Stomach smooth muscle (tissue), 2 donors: ENCODE measurements around the gene DNAJB11.

Experiments used
- H3K27ac ChIP-seq: one replicate; pipeline ENCODE4 v1.7.0; 2013; ENCODE audit warnings: mild to moderate bottlenecking, low read length, inconsistent platforms
- H3K27me3 ChIP-seq, 2 donors: one replicate each; pipeline ENCODE4 v1.7.0; 2013; ENCODE audit warnings: low read length in 2 of 2; ENCODE audit not compliant: insufficient read depth in 2 of 2, control insufficient read depth in 1 of 2
- H3K36me3 ChIP-seq, 2 donors: one replicate each; pipeline ENCODE4 v1.7.0; 2013; ENCODE audit warnings: low read length in 2 of 2; ENCODE audit not compliant: control insufficient read depth in 2 of 2, insufficient read depth in 2 of 2
- H3K4me1 ChIP-seq: one replicate; pipeline ENCODE4 v1.7.0; 2013; ENCODE audit warnings: low read length; ENCODE audit not compliant: control insufficient read depth, insufficient read depth
- H3K4me3 ChIP-seq, 2 donors: one replicate each; pipeline ENCODE4 v1.7.0; 2013; ENCODE audit warnings: low read length in 2 of 2
- H3K9ac ChIP-seq, 2 donors: one replicate each; pipeline ENCODE4 v1.7.0; 2013; ENCODE audit warnings: low read length in 2 of 2, mild to moderate bottlenecking in 1 of 2
- H3K9me3 ChIP-seq, 2 donors: one replicate each; pipeline ENCODE4 v1.7.0; 2013; ENCODE audit warnings: low read length in 2 of 2; ENCODE audit not compliant: control insufficient read depth in 2 of 2
- donor health status: healthy.
- donor health status: Pancreatic carcinoma.

The DNAJB11 gene

GRCh38 chr3:186612065-186612464 is 41.5 kb downstream of the DNAJB11 start:
- Histone ChIP-seq H3K9me3 (no peaks in the 10 kb centered on the region), H3K27ac (no peak overlapping the region)

GRCh38 chr3:186612721-186613636 is 42.5 kb downstream of the DNAJB11 start, which contains the start of gene AHSG:
Gene AHSG, plus strand, starts transcription at chr3:186613060. Its CDS starts 82 bp downstream, at chr3:186613142.
- no peaks in the 10 kb centered on the region for H3K36me3 ChIP-seq
- H3K27ac ChIP-seq: no peak within 1 kb of the TSS
- H3K4me1 ChIP-seq: peaks cover 7% of the 10 kb centered on the region
- no peaks in the 10 kb centered on the region for H3K9me3 ChIP-seq
- no peak within 1 kb of the TSS for H3K4me3 ChIP-seq
- peaks cover 15 to 19% of the 10 kb centered on the region in 2 donors for H3K27me3 ChIP-seq
- H3K9ac ChIP-seq: no peak within 1 kb of the TSS

More at GRCh38 chr3:186612065-186612464, 41.5 kb downstream of the DNAJB11 start:
- Histone ChIP-seq H3K4me1 (peaks cover 1% of the 10 kb centered on the region), H3K36me3 (no peaks in the 10 kb centered on the region), H3K9ac (no peak overlapping the region), H3K27me3 (peaks cover 11 to 13% of the 10 kb centered on the region in 2 donors), H3K4me3 (no peak overlapping the region)

GRCh38 chr3:186613637-186614265 is 43.2 kb downstream of the DNAJB11 start:
- no peak overlapping the region for H3K27ac ChIP-seq
- no peaks in the 10 kb centered on the region for H3K9me3 ChIP-seq
- peaks cover 15 to 22% of the 10 kb centered on the region in 2 donors for H3K27me3 ChIP-seq
- no peaks in the 10 kb centered on the region for H3K36me3 ChIP-seq
- H3K4me1 ChIP-seq: peaks cover 7% of the 10 kb centered on the region
- H3K4me3 ChIP-seq: no peak overlapping the region
- no peak overlapping the region for H3K9ac ChIP-seq

GRCh38 chr3:186614266-186614596 is 43.7 kb downstream of the DNAJB11 start:
- no peak overlapping the region for H3K27ac ChIP-seq
- H3K4me3 ChIP-seq: no peak overlapping the region
- H3K9ac ChIP-seq: no peak overlapping the region
- H3K4me1 ChIP-seq: peaks cover 7% of the 10 kb centered on the region
- no peaks in the 10 kb centered on the region for H3K9me3 ChIP-seq
- peaks cover 15 to 22% of the 10 kb centered on the region in 2 donors for H3K27me3 ChIP-seq
- no peaks in the 10 kb centered on the region for H3K36me3 ChIP-seq

DNA sequence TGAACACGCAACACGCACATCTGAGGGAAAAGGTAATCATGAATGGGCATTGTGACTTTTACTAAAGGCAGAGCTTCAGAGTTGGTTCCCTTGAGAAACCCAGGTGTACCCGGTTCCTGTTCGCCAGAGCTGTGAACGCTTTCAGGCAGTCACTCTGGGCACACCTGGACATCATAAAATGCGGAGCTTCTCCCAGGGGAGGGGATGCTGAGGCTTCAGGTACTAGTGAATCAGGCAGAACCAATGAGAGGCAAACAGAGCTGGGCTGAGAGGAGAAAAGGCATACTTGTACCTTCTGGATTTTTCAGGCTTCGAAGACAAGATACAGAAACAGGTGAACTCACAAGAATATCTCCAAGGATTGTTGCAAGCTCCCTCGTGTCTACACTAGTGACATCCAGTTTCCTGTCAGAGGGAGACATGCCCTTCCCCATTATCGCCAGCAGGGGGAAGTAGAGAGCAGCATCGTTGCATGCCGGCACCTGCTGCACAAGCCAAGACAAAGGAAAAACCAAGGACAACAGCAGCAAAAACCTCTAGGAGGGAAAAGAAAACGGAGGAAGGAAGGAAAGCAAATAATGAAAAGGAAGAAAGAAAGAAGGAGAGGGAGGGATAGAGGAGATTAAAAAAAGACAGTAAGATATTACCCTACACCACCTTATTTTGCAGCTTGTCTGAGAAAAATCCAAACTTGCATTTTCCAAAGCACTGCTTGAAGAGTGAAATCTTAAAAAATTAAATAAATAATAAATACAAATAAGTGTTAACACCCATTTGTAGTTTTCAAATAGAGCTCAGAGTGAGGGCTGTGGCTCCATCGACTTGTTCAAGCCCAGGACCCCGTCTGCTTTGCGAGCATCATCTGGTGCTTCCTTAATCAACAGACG is 44.3 kb downstream of the DNAJB11 start:
- Histone ChIP-seq H3K27me3 (peaks cover 15 to 22% of the 10 kb centered on the region in 2 donors), H3K9ac (no peak overlapping the region), H3K4me1 (peaks cover 7% of the 10 kb centered on the region), H3K4me3 (no peak overlapping the region), H3K36me3 (no peaks in the 10 kb centered on the region), H3K9me3 (no peaks in the 10 kb centered on the region), H3K27ac (no peak overlapping the region)

DNA sequence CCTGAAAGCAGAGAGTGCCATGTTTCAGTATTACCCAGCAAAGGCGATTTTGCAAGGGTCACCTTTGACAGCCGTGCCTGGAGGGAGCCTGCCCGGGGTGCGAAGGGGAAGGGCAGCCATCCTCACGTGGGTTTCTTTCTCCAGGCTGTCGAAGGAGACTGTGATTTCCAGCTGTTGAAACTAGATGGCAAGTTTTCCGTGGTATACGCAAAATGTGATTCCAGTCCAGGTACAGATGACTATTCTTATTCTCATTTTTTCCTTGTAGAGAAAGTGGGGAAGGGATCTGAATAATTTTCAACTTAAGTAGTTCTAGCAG is 45.7 kb downstream of the DNAJB11 start:
- Histone ChIP-seq H3K9ac (no peak overlapping the region), H3K27ac (no peak overlapping the region), H3K9me3 (no peaks in the 10 kb centered on the region), H3K4me1 (peaks cover 7% of the 10 kb centered on the region), H3K36me3 (no peaks in the 10 kb centered on the region), H3K4me3 (no peak overlapping the region), H3K27me3 (peaks cover 15 to 24% of the 10 kb centered on the region in 2 donors)

- no peak overlapping the region for H3K9ac ChIP-seq
- H3K9me3 ChIP-seq: no peaks in the 10 kb centered on the region
- no peaks in the 10 kb centered on the region for H3K36me3 ChIP-seq
- H3K4me3 ChIP-seq: peak overlapping the region in 1 of 2 donors; percentile 47
- peaks cover 7% of the 10 kb centered on the region for H3K4me1 ChIP-seq
- H3K27ac ChIP-seq: no peak overlapping the region
- H3K27me3 ChIP-seq: peaks cover 15 to 26% of the 10 kb centered on the region in 2 donors
Measured at GRCh38 chr3:186617036-186617946, 46.8 kb downstream of the DNAJB11 start.

DNA sequence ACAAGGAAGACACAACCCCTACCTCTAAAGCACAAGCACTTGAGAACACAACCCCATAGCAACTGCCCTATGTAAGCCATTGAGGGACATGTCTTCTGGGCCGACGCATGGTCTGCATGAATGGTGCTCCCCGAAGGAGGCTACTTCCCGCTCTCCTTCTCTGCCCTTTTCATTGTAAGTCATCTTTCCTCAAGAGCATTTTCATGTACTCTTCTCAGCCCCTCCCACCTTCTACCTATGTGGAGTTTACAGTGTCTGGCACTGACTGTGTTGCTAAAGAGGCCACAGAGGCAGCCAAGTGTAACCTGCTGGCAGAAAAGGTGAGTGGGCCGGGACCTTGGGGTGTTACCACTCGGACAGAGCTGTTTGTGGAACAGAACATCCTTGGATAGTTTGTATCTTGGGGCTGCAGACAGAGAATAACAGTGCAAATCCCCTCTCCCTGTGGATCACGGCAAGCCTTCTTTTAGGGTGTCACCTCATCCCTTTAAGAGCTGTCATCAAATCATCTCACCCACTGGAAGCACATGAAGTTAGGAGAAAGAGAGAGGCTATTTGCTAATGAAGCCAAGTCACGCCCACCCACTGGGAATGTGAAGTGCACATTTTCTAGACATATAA is 47.9 kb downstream of the DNAJB11 start:
- Histone ChIP-seq H3K9me3 (no peaks in the 10 kb centered on the region), H3K4me3 (no peak overlapping the region), H3K9ac (no peak overlapping the region), H3K27ac (no peak overlapping the region), H3K27me3 (peaks cover 11 to 23% of the 10 kb centered on the region in 2 donors), H3K4me1 (peaks cover 7% of the 10 kb centered on the region), H3K36me3 (no peaks in the 10 kb centered on the region)

- H3K9me3 ChIP-seq: no peaks in the 10 kb centered on the region
- peaks cover 7% of the 10 kb centered on the region for H3K4me1 ChIP-seq
- no peak overlapping the region for H3K4me3 ChIP-seq
- no peak overlapping the region for H3K27ac ChIP-seq
- H3K27me3 ChIP-seq: peaks cover 8 to 19% of the 10 kb centered on the region in 2 donors
- no peak overlapping the region for H3K9ac ChIP-seq
- no peaks in the 10 kb centered on the region for H3K36me3 ChIP-seq
Measured at GRCh38 chr3:186619787-186620212, 49.3 kb downstream of the DNAJB11 start.
